ENCODE data around the gene SOX1.

The SOX1 gene

DNA sequence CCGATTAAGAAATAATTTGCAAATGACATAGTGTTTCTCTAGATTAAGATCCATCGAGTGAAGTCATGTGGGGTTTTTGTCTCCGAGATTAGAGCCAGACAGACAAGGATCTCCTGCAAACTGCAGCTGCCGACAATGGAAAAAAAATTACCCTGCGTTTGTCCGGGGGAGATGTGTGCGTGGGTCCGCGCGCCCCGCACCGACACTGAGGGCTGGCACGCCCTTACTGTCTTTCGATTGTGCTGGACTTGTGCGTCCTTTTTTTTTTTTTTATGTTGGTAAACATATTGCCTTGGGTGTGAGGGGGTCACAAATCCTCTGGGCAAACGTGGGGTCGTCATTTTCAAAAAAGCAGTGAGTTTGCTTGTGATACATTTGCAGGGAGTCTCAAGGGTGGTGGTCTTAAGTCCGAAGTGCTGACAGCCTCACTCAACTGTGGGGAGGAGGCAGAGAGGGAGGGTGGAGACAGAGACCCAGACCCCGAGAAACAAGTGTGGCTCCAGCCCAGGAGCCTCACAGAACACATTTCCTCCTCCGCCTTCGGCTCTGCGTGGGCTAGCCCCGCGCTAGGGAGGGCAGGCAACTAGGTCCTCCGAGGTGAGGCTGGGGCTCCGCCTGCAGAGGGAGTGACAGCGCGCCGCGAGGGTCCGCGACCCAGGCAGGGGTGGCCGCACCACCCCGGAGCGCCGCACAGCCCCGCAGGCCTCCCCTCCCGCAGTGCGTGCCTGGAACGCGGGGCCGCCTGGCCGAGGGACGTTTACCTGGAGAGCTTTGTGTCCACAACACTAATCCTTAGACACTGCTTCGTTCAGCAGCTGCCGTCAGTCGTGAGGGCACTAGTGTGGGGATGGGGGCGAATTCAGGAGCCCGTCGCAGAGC, 11.7 kb upstream of the SOX1 start:
- H3K27me3 Mint-ChIP-seq: peaks cover 69 to 81% of the 10 kb centered on the region in 2 donors
- no peak overlapping the region for H3K4me3 Mint-ChIP-seq
- H3K36me3 Mint-ChIP-seq (ENCODE audit: insufficient read depth): no peaks in the 10 kb centered on the region
- no peak for ATAC-seq (replicated peaks)
- DNase-seq: no peak
- H3K9me3 Mint-ChIP-seq: no peaks in the 10 kb centered on the region
- H3K4me1 Mint-ChIP-seq (ENCODE audit: low read depth in 2 of 2): peaks cover 0 to 2% of the 10 kb centered on the region in 2 donors
- no peak overlapping the region for H3K27ac Mint-ChIP-seq

DNA sequence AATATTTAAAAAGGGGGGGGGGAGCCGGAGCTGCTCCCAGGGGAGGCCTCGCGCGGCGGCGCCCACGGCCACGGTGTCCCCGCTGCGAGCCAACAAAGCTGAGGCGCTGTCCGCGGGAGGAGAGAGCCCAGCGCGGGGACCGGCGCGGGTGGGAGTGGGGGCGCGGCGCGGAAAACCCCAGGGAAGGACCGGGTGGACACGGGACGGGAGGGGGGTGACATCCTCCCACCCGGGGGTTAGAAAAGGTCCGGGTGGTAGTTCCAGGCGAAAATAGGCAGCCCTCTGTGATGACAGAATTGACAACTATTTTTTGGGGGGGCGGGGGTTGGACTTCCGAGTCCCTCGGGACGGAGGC, 11.1 kb upstream of the SOX1 start:
- H3K9me3 Mint-ChIP-seq: no peaks in the 10 kb centered on the region
- H3K4me1 Mint-ChIP-seq (ENCODE audit: low read depth in 2 of 2): peaks cover 0 to 2% of the 10 kb centered on the region in 2 donors
- DNase-seq: no peak
- no peaks in the 10 kb centered on the region for H3K36me3 Mint-ChIP-seq (ENCODE audit: insufficient read depth)
- no peak for ATAC-seq (replicated peaks)
- H3K27me3 Mint-ChIP-seq: peaks cover 69 to 81% of the 10 kb centered on the region in 2 donors
- no peak overlapping the region for H3K4me3 Mint-ChIP-seq
- no peak overlapping the region for H3K27ac Mint-ChIP-seq

DNA sequence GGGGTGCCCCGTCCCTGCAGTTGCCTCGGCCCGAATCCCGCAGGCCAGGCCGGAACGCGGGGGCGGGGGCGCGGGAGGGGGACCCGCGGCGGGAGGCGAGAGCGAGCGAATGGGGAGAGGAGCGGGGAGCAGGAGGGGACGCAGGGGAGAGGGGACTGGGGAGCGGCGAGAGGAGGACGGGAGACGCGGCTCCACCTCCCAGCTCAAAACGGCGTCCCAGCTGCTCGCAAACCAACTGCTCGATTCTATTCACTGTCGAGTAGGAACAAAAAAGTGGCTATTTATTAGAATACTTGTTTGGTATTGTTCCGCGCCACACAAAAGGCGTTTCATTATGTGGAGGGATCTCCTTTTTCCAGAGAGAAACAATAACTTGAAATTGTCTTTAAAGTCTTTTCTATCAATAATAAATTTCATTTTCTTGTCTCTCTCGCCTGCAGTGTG, 10.6 kb upstream of the SOX1 start:
- Mint-ChIP-seq H3K27me3 (peaks cover 69 to 81% of the 10 kb centered on the region in 2 donors), H3K4me3 (no peak overlapping the region), H3K4me1 (ENCODE audit: low read depth in 2 of 2) (peaks cover 0 to 2% of the 10 kb centered on the region in 2 donors), H3K27ac (no peak overlapping the region), H3K9me3 (no peaks in the 10 kb centered on the region), H3K36me3 (ENCODE audit: insufficient read depth) (no peaks in the 10 kb centered on the region)
- DNase-seq (no peak), ATAC-seq (replicated peaks) (no peak)

DNA sequence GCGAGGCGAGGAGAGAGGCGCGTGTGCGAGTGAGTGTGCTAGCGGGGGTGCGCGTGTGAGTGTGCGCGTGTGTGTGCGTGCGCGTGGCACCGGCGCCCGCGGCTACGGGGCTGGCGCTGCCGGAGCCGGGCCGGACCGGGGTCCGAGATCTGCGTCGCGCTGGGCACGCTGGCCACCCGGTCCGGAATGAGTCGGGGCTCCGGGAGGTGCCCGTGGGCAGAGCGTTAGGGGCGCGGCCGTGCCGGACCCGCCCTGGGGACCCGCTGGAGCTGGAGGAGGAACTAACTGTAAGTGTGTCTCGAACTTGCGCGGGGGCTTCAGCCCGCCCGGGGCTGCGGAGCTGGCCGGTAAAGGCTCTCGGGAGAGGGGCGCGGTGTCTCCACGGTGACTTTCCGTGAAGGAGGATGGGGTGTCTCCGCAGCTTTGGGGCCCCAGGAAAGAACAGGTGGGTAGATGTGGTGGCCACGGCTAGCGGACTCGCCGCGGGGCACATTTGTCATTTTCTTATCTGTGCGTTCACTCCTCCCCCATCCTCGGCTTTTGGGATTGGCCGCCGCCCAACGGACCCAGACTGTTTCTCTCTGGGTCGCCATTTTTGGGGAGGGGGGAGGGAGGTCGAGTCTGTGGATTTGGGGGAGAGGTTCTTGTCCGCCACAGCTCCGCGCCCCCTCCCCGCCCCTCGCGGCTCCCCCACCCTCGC, 10.1 kb upstream of the SOX1 start:
- no peak for DNase-seq
- no peaks in the 10 kb centered on the region for H3K36me3 Mint-ChIP-seq (ENCODE audit: insufficient read depth)
- peaks cover 0 to 2% of the 10 kb centered on the region in 2 donors for H3K4me1 Mint-ChIP-seq (ENCODE audit: low read depth in 2 of 2)
- ATAC-seq (replicated peaks): no peak
- H3K27ac Mint-ChIP-seq: no peak overlapping the region
- no peaks in the 10 kb centered on the region for H3K9me3 Mint-ChIP-seq
- H3K4me3 Mint-ChIP-seq: no peak overlapping the region
- H3K27me3 Mint-ChIP-seq: peaks cover 70 to 81% of the 10 kb centered on the region in 2 donors

DNA sequence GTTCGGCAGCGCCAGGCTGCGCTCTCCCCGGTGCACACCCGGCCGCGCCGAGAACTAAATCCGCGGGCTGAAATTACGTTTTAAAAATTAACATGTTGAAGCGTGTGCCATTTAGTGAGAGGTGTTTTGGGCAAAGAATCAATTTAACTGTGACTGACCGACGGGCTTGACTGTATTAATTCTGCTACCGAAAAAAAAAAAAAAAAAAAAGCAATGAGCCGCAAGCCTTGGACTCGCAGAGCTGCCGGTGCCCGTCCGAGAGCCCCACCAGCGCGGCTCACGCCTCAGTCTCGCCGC, 9.6 kb upstream of the SOX1 start:
- H3K4me3 Mint-ChIP-seq: no peak overlapping the region
- H3K27me3 Mint-ChIP-seq: peaks cover 70 to 81% of the 10 kb centered on the region in 2 donors
- H3K36me3 Mint-ChIP-seq (ENCODE audit: insufficient read depth): no peaks in the 10 kb centered on the region

DNA sequence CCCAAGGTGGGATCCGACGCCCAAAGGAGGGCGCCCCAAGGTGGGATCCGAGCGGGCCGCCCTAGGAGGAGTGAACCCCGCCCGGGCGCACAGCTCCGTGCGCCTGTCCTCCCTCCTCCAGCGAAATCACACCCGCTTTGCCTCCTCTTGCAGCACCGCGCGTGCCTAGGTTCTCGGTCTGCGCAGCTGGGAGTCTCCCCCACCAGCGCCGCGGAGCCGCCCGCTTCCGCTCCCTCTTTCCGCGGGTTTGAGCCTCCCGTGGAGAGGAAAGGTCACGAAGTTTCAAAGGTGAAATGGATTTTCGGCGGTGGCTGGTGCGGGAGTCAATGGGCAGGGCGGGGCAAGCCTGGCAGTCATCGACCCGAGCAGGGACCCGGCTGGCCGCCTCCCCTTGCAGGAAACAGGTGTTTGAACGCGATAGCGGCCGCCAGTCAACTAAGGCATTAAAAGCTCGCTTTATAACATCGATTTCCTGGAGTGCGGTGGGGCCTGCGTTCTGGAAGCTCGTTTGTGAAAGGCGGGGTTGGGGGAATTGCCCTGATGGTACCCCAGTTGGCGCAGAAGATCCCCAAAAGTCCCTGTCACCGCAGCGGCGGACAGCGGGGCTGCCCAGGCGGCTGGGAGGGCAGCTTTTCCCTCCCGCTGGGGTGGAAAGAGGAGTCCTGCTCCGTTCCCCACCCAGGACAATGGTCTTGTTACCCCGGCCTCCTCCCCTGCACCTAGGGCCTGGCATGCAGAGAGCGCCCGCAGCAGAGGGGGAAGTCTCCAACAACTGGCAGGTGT, 9.0 kb upstream of the SOX1 start:
- no peak for ATAC-seq (replicated peaks)
- Mint-ChIP-seq H3K9me3 (no peaks in the 10 kb centered on the region), H3K4me3 (no peak overlapping the region), H3K27me3 (peaks cover 69 to 81% of the 10 kb centered on the region in 2 donors), H3K36me3 (ENCODE audit: insufficient read depth) (no peaks in the 10 kb centered on the region), H3K4me1 (ENCODE audit: low read depth in 2 of 2) (peaks cover 0 to 2% of the 10 kb centered on the region in 2 donors), H3K27ac (no peak overlapping the region)
- no peak for DNase-seq

More for the DNA sequence above, 9.6 kb upstream of the SOX1 start:
- Mint-ChIP-seq H3K4me1 (ENCODE audit: low read depth in 2 of 2) (peaks cover 0 to 2% of the 10 kb centered on the region in 2 donors), H3K27ac (no peak overlapping the region), H3K9me3 (no peaks in the 10 kb centered on the region)
- DNase-seq: no peak
- no peak for ATAC-seq (replicated peaks)

DNA sequence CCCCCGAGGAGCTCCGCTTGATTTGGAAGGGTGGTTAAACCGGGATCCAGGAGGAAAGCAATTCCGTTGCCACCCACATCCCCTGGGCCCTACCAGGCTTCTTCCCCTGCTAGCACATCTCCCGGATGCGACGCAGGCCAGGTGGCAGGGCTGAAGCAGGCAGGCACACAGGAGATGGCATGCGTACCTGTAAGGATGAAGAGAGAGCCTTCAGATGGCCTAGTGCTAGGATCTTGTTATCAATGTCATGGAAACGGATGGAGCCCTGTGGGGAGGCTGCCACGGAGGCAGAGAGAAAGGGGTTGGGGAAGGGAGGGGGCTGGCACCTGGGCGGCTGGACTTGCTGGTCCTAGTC, 8.5 kb upstream of the SOX1 start:
- no peak for ATAC-seq (replicated peaks)
- Mint-ChIP-seq H3K36me3 (ENCODE audit: insufficient read depth) (no peaks in the 10 kb centered on the region), H3K4me1 (ENCODE audit: low read depth in 2 of 2) (peaks cover 0 to 5% of the 10 kb centered on the region in 2 donors), H3K27ac (no peak overlapping the region), H3K4me3 (no peak overlapping the region), H3K9me3 (peaks cover 0 to 2% of the 10 kb centered on the region in 2 donors), H3K27me3 (peaks cover 70 to 81% of the 10 kb centered on the region in 2 donors)
- DNase-seq: no peak

DNA sequence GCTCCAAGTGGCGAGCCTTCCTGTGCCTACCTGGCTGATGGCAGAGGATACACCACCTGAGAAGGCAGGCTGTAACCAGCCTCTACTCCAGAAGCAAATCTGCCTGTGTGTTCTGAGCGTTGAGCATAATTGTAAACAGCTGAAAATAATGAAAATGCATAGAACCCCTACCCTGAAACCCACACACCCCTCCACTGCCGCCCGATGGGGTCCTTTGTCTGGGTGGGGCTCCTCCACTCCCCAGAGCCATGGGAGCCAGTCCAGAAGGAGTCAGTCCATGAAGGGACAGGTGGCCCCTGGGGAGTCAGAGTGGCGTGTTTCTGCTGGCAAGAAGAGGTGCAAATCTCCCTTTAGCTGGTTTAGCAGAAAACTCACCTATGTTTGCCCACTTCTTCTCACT, 8.0 kb upstream of the SOX1 start:
- DNase-seq (no peak), ATAC-seq (replicated peaks) (no peak)
- H3K36me3 Mint-ChIP-seq (ENCODE audit: insufficient read depth): no peaks in the 10 kb centered on the region
- H3K4me3 Mint-ChIP-seq: no peak overlapping the region
- H3K4me1 Mint-ChIP-seq (ENCODE audit: low read depth in 2 of 2): peaks cover 0 to 5% of the 10 kb centered on the region in 2 donors
- peaks cover 74 to 81% of the 10 kb centered on the region in 2 donors for H3K27me3 Mint-ChIP-seq
- peaks cover 0 to 2% of the 10 kb centered on the region in 2 donors for H3K9me3 Mint-ChIP-seq
- no peak overlapping the region for H3K27ac Mint-ChIP-seq

DNA sequence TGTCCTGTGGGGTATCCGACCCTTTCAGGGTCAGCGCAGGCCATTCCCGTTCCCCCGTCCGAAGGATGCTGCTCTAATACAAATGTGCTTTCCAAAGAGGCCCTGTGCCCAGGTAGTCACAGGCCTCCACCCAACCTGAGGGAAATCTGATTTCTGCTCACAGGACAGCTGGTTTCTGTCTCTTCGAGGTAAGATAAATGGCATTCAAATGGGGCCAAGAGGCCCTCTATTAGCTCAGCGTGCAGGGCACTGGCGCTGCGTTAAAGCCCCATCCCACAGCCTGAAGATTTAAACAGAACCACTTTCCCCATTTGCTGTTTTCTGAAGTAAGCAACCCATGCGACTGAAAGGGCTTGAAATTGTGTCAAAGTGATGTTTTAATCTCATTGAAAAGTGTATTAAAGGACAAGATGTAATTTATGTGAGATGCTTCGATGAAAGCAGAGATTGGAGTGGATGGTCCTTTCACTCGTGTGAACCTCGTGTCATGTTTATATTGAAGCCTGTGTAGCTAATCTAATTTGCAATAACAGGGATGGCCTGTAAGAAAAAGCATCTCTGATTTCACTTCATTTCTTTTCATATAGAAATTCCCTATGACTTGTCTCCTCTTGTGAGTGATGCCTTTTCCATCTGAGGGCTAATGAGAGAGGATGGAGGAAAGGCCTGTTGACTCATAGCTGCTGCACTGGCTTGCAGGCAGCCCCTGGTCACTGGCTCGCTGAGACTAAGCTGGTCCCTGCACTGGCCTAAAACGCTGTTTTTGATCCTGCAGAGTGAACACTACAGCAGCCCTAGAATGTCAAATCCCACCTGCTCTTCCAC, 7.3 kb upstream of the SOX1 start:
- no peak for ATAC-seq (replicated peaks)
- no peaks in the 10 kb centered on the region for H3K36me3 Mint-ChIP-seq (ENCODE audit: insufficient read depth)
- peaks cover 77 to 81% of the 10 kb centered on the region in 2 donors for H3K27me3 Mint-ChIP-seq
- no peak overlapping the region for H3K4me3 Mint-ChIP-seq
- peaks cover 0 to 5% of the 10 kb centered on the region in 2 donors for H3K4me1 Mint-ChIP-seq (ENCODE audit: low read depth in 2 of 2)
- H3K9me3 Mint-ChIP-seq: peaks cover 0 to 2% of the 10 kb centered on the region in 2 donors
- DNase-seq: no peak
- no peak overlapping the region for H3K27ac Mint-ChIP-seq

DNA sequence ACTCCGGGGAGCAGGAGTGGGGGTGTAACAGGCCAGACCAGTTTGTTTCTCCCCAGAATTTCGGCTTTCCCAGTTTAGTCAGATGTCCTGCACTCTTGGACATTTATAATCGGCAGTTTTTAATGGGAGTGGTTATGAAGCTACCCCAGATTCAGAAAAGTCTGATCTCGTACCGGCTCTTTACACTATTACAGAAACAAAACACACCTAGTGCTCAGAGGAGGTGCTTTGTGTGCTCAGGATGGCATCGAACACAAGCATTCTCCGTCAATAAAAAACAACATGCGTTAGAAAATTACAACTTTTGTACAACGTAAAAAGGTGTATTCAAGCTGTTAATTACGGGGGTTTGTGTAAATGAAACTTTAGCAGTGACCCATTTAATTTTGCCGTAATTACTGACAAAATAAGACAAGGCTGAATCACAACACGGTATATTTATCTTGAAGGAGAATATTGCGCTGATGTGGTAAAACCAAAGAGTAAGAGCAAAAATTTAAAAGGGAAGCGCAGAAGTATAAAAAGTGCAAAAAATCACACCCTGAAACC, 6.6 kb upstream of the SOX1 start:
- Mint-ChIP-seq H3K4me1 (ENCODE audit: low read depth in 2 of 2) (peaks cover 0 to 5% of the 10 kb centered on the region in 2 donors), H3K27me3 (peaks cover 70 to 81% of the 10 kb centered on the region in 2 donors), H3K27ac (no peak overlapping the region), H3K36me3 (ENCODE audit: insufficient read depth) (no peaks in the 10 kb centered on the region), H3K9me3 (peaks cover 0 to 2% of the 10 kb centered on the region in 2 donors), H3K4me3 (no peak overlapping the region)
- no peak for ATAC-seq (replicated peaks)
- no peak for DNase-seq

DNA sequence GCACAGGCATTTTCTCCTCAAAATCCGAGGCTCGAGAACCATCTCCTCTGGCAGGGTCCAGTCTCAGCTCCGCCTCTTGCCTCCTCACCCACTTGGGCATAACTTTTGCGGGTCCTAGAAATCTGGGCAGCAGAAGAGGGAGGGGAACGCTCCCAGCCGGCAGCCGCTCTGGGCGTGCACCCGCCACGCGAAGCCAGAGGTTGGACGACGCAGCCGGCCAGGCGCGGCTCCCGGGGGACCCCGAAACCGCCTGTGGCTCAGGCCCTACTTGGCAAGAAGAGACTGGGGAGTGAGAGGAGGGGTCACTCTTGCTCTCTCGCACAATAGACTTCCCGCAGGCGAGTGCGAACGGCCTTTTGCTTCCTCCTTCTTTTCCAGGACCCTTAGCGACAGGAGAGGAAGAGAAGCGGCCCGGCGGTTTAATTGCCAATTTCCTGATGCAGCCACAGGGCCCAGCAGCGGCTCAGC, 6.0 kb upstream of the SOX1 start:
- H3K36me3 Mint-ChIP-seq (ENCODE audit: insufficient read depth): no peaks in the 10 kb centered on the region
- H3K27me3 Mint-ChIP-seq: peaks cover 65 to 83% of the 10 kb centered on the region in 2 donors
- DNase-seq: no peak
- peaks cover 0 to 5% of the 10 kb centered on the region in 2 donors for H3K4me1 Mint-ChIP-seq (ENCODE audit: low read depth in 2 of 2)
- ATAC-seq (replicated peaks): no peak
- H3K27ac Mint-ChIP-seq: no peak overlapping the region
- H3K4me3 Mint-ChIP-seq: no peak overlapping the region
- H3K9me3 Mint-ChIP-seq: peaks cover 0 to 2% of the 10 kb centered on the region in 2 donors

DNA sequence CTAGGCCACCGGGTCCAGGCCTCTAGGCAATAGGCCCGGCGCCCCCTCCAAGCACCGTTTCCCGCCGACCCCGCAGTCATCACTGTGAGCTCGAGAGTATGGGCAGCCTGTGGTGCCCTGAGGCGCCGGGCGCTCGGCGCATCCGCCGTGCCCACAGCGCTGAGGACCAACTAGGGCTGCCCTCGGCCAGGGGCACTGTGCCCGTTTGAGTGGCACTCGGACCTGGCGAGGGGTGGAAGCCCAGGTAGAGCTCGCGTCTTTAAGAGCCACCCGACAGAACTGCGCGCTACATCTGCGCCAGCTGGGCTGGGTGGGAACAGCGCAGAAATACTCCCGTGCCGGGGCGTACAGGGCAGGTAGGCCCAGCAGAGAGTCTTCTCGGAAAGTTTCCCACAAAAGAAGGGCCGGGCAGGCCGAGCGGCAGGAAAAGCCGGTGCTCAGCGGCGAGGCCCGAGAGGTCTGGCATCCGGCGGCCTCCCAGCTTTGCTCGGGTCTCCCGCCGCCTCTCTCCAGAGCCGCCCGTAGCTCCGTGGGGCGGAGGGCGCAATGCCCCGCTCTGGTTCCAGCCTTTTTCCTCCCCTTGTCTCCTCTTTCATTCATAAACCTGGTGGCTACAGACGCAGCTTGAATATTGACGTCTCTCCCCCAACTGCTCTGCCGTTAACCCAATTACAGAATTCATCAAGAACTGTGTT, 5.4 kb upstream of the SOX1 start:
- no peak overlapping the region for H3K27ac Mint-ChIP-seq
- H3K9me3 Mint-ChIP-seq: peaks cover 0 to 2% of the 10 kb centered on the region in 2 donors
- ATAC-seq (replicated peaks): no peak
- no peak for DNase-seq
- peaks cover 0 to 5% of the 10 kb centered on the region in 2 donors for H3K4me1 Mint-ChIP-seq (ENCODE audit: low read depth in 2 of 2)
- no peak overlapping the region for H3K4me3 Mint-ChIP-seq
- no peaks in the 10 kb centered on the region for H3K36me3 Mint-ChIP-seq (ENCODE audit: insufficient read depth)
- H3K27me3 Mint-ChIP-seq: peaks cover 62 to 87% of the 10 kb centered on the region in 2 donors
